Epithelial cell of proximal tubule (primary cell): Measurements from ENCODE around the gene SPATC1L. TPM values are rescaled to one million over a fixed set of nuclear protein-coding genes. Genes with fewer than 3 reads are reported as not detected.

Source experiments
- DNase-seq: peaks from one replicate; pipeline ENCODE4 v3.0.0-alpha.2; 2011; ENCODE audit warnings: low read depth
- H3K4me3 ChIP-seq: 2 replicates; pipeline ENCODE4 v1.5.1; 2011; ENCODE audit warnings: low read depth, mild to moderate bottlenecking, low read length
- CTCF ChIP-seq: conservative IDR thresholded peaks from 2 replicates; pipeline ENCODE4 v1.5.1; 2012; ENCODE audit warnings: low read depth, mild to moderate bottlenecking, low read length
- total RNA-seq: library from RNA; depleted of rRNA; stranded (reverse); fragments of >200 nt; gene quantifications from 2 replicates; pipeline ENCODE4 v1.2.3, GENCODE V29; 2015

Gene SPATC1L
- total RNA-seq, 1 donor from 2014 or later: 22.0 TPM

- no peak for TF ChIP-seq CTCF
- DNase-seq: no peak
- H3K4me3 ChIP-seq: no peak overlapping the region
Measured at GRCh38 chr21:46194374-46195334, 10.4 kb upstream of the SPATC1L start.

- DNase-seq: no peak
- H3K4me3 ChIP-seq: no peak overlapping the region
- no peak for TF ChIP-seq CTCF
Measured at GRCh38 chr21:46193829-46194373, 9.6 kb upstream of the SPATC1L start.

GRCh38 chr21:46191686-46192575, 7.7 kb upstream of the SPATC1L start:
- H3K4me3 ChIP-seq: no peak overlapping the region
- DNase-seq: no peak
- no peak for TF ChIP-seq CTCF

GRCh38 chr21:46191257-46191685, 7.0 kb upstream of the SPATC1L start:
- no peak overlapping the region for H3K4me3 ChIP-seq
- no peak for TF ChIP-seq CTCF
- peak; percentile 26 for DNase-seq

GRCh38 chr21:46190491-46191131, 6.4 kb upstream of the SPATC1L start:
- no peak for DNase-seq
- H3K4me3 ChIP-seq: no peak overlapping the region
- no peak for TF ChIP-seq CTCF

GRCh38 chr21:46189959-46190490, 5.8 kb upstream of the SPATC1L start:
- TF ChIP-seq CTCF: no peak
- no peak overlapping the region for H3K4me3 ChIP-seq
- no peak for DNase-seq
